Spleen (tissue), 7 donors: Measurements from ENCODE around the gene CAMK1D.

Experiments used
- POLR2A ChIP-seq, 3 donors: fragments of 450-650 bp; IDR thresholded peaks; one replicate each; pipeline ENCODE4 v1.5.1; 2017; ENCODE audit warnings: antibody characterized with exemption in 3 of 3, mild to moderate bottlenecking in 1 of 3
- POLR2AphosphoS5 ChIP-seq, 3 donors: sonication (generic); formaldehyde crosslinking; IDR thresholded peaks; one replicate each; pipeline ENCODE4 v1.5.1; 2017; ENCODE audit warnings: antibody characterized with exemption in 3 of 3
- TF ChIP-seq, protein P1 (sequence below), 11 experiments: fragments of 200-600 bp in 7 of 11; fragments of 450-650 bp in 4 of 11; sonication (generic) in 4 of 11; IDR thresholded peaks in 8 of 11; conservative IDR thresholded peaks in 3 of 11; 1 replicate in 7 of 11; 2 replicates in 4 of 11; pipeline versions ENCODE4 v1.4.0 to v1.8.0; 2016 to 2021; ENCODE audit warnings: antibody characterized with exemption in 11 of 11, inconsistent platforms in 4 of 11, mild to moderate bottlenecking in 1 of 11
- donor health status: DM: no; HTN: no; CAD: no; lungs with moderate emphysema.
- donor health status: DM: no; HTN: no; CAD: no.
- donor health status: DM: no; HTN: no; CAD: no.

GRCh38 chr10:12541446-12542067, 192.2 kb downstream of the CAMK1D start:
- TF ChIP-seq, protein P1, sequence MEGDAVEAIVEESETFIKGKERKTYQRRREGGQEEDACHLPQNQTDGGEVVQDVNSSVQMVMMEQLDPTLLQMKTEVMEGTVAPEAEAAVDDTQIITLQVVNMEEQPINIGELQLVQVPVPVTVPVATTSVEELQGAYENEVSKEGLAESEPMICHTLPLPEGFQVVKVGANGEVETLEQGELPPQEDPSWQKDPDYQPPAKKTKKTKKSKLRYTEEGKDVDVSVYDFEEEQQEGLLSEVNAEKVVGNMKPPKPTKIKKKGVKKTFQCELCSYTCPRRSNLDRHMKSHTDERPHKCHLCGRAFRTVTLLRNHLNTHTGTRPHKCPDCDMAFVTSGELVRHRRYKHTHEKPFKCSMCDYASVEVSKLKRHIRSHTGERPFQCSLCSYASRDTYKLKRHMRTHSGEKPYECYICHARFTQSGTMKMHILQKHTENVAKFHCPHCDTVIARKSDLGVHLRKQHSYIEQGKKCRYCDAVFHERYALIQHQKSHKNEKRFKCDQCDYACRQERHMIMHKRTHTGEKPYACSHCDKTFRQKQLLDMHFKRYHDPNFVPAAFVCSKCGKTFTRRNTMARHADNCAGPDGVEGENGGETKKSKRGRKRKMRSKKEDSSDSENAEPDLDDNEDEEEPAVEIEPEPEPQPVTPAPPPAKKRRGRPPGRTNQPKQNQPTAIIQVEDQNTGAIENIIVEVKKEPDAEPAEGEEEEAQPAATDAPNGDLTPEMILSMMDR (IDR thresholded peaks at IDR 0.05 in 8 of 11, conservative IDR thresholded peaks at IDR 0.05 in 3 of 11) = no peak
- TF ChIP-seq POLR2AphosphoS5 (IDR thresholded peaks at IDR 0.05) (no peak), POLR2A (IDR thresholded peaks at IDR 0.05) (no peak)
